GM19351 (cell line): Measurements from ENCODE around the gene IPO5.
"Not testable (repeated sequence)": the region's sequence is repeated elsewhere in the genome, so short reads cannot be mapped to it uniquely, and the experiment has no call there.

Source experiments
- ATAC-seq: cut with Tn5 transposase; IDR thresholded peaks from one replicate; pipeline ENCODE4 v1.9.1; 2021; ENCODE audit warnings: mild to moderate bottlenecking, moderate library complexity; ENCODE audit not compliant: unreplicated experiment

Gene IPO5

GRCh38 chr13:98007001-98007400, 53.5 kb downstream of the IPO5 start:
- ATAC-seq, result no peak

GRCh38 chr13:98013241-98013640, 59.8 kb downstream of the IPO5 start:
- ATAC-seq, result no peak

GRCh38 chr13:98014766-98015165, 61.3 kb downstream of the IPO5 start:
- no peak for ATAC-seq

- ATAC-seq, result no peak
These were observed 64.8 kb downstream of the IPO5 start for GRCh38 chr13:98018293-98018692.

- ATAC-seq, result no peak
These were observed 65.7 kb downstream of the IPO5 start for GRCh38 chr13:98019186-98019585.

- no peak for ATAC-seq
These were observed 66.8 kb downstream of the IPO5 start for GRCh38 chr13:98020271-98020670.

GRCh38 chr13:98022210-98022609, 68.7 kb downstream of the IPO5 start:
- no peak for ATAC-seq

- ATAC-seq, result no peak
These were observed 72.1 kb downstream of the IPO5 start for GRCh38 chr13:98025480-98026025.

GRCh38 chr13:98026457-98026857, 73.0 kb downstream of the IPO5 start:
- ATAC-seq, result no peak

GRCh38 chr13:98032168-98032567, 78.7 kb downstream of the IPO5 start:
- ATAC-seq, result no peak

- ATAC-seq, result no peak
These were observed 80.1 kb downstream of the IPO5 start for GRCh38 chr13:98033277-98034247.

GRCh38 chr13:98035373-98035772, 81.9 kb downstream of the IPO5 start:
- no peak for ATAC-seq

- not testable (repeated sequence) for ATAC-seq
These were observed 83.3 kb downstream of the IPO5 start for GRCh38 chr13:98036564-98037302.

- no peak for ATAC-seq
These were observed 85.8 kb downstream of the IPO5 start for GRCh38 chr13:98039261-98039660.

- no peak for ATAC-seq
These were observed 86.5 kb downstream of the IPO5 start for GRCh38 chr13:98039964-98040363.

GRCh38 chr13:98041081-98041820, 87.8 kb downstream of the IPO5 start:
- no peak for ATAC-seq

- no peak for ATAC-seq
These were observed 90.8 kb downstream of the IPO5 start for GRCh38 chr13:98044301-98044700.

GRCh38 chr13:98047785-98048184, 94.3 kb downstream of the IPO5 start:
- ATAC-seq, result not testable (repeated sequence)

GRCh38 chr13:98048265-98048664, 94.8 kb downstream of the IPO5 start:
- ATAC-seq, result no peak

- ATAC-seq, result no peak
These were observed 96.6 kb downstream of the IPO5 start for GRCh38 chr13:98050041-98050466.

- ATAC-seq, result no peak
These were observed 98.9 kb downstream of the IPO5 start for GRCh38 chr13:98052412-98052811.
